SK-N-MC (cell line): Measurements from ENCODE around the gene CFAP299.
"Not testable (repeated sequence)": the region's sequence is repeated elsewhere in the genome, so short reads cannot be mapped to it uniquely, and the experiment has no call there.

Experiments
- DNase-seq: peaks from one replicate; pipeline ENCODE4 v3.0.0-alpha.2; 2011; ENCODE audit warnings: low read depth, low spot score
- H3K27ac ChIP-seq: fragments of 200-600 bp; sonication (generic); 2 replicates; pipeline ENCODE4 v1.5.1; 2016; ENCODE audit warnings: mixed run types
- H3K36me3 ChIP-seq: fragments of 200-600 bp; sonication (generic); 2 replicates; pipeline ENCODE4 v1.6.1; 2017; ENCODE audit warnings: antibody characterized with exemption, low read length, mixed read lengths; ENCODE audit not compliant: insufficient read depth
- H3K4me3 ChIP-seq: fragments of 200-600 bp; sonication (generic); 2 replicates; pipeline ENCODE4 v1.5.1; 2016
- H3K9ac ChIP-seq: fragments of 200-600 bp; sonication (generic); 2 replicates; pipeline ENCODE4 v1.8.0; 2017; ENCODE audit warnings: mixed run types, mixed read lengths; ENCODE audit not compliant: insufficient read length
- H3K9me3 ChIP-seq: fragments of 200-600 bp; sonication (generic); 2 replicates; pipeline ENCODE4 v1.6.1; 2017; ENCODE audit warnings: low read depth, mild to moderate bottlenecking, antibody characterized with exemption, low read length, moderate library complexity, mixed read lengths
- EZH2 ChIP-seq: fragments of 200-600 bp; sonication (generic); IDR thresholded peaks from one replicate; pipeline ENCODE4 v1.6.1; 2017; ENCODE audit warnings: antibody characterized with exemption
- FOXP2 ChIP-seq: optimal IDR thresholded peaks from 2 replicates; pipeline ENCODE3; 2011; ENCODE audit warnings: mild to moderate bottlenecking, moderate library complexity; ENCODE audit not compliant: insufficient read depth; ENCODE audit errors: extremely low read length, control extremely low read depth
- POLR2AphosphoS5 ChIP-seq: IDR thresholded peaks from 2 replicates; pipeline ENCODE4 v1.6.1; 2012; ENCODE audit warnings: mild to moderate bottlenecking, low read depth, low read length, borderline replicate concordance

CFAP299 gene

GRCh38 chr4:80420638-80421037 is 85.1 kb downstream of the CFAP299 start:
- DNase-seq: no peak
- no peak overlapping the region for H3K27ac ChIP-seq
- no peak for TF ChIP-seq POLR2AphosphoS5
- H3K36me3 ChIP-seq: no peaks in the 10 kb centered on the region
- no peaks in the 10 kb centered on the region for H3K9me3 ChIP-seq
- H3K9ac ChIP-seq: no peak overlapping the region
- no peak overlapping the region for H3K4me3 ChIP-seq

- TF ChIP-seq POLR2AphosphoS5: no peak
- TF ChIP-seq EZH2: no peak
- TF ChIP-seq FOXP2: no peak
- no peak for DNase-seq
- no peaks in the 10 kb centered on the region for H3K36me3 ChIP-seq
- no peak overlapping the region for H3K9ac ChIP-seq
- H3K4me3 ChIP-seq: no peak overlapping the region
- H3K9me3 ChIP-seq: no peaks in the 10 kb centered on the region
- no peak overlapping the region for H3K27ac ChIP-seq
Measured at GRCh38 chr4:80422727-80423404, 87.3 kb downstream of the CFAP299 start.

- H3K9ac ChIP-seq: no peak overlapping the region
- H3K27ac ChIP-seq: no peak overlapping the region
- H3K36me3 ChIP-seq: no peaks in the 10 kb centered on the region
- no peak overlapping the region for H3K4me3 ChIP-seq
- no peak for TF ChIP-seq EZH2
- no peak for TF ChIP-seq FOXP2
- no peak for TF ChIP-seq POLR2AphosphoS5
- no peaks in the 10 kb centered on the region for H3K9me3 ChIP-seq
- DNase-seq: no peak
Measured at GRCh38 chr4:80423553-80424224, 88.2 kb downstream of the CFAP299 start.

GRCh38 chr4:80424225-80424581 is 88.7 kb downstream of the CFAP299 start:
- TF ChIP-seq FOXP2: no peak
- no peak for DNase-seq
- Histone ChIP-seq H3K27ac (no peak overlapping the region), H3K9me3 (no peaks in the 10 kb centered on the region), H3K36me3 (no peaks in the 10 kb centered on the region), H3K4me3 (no peak overlapping the region), H3K9ac (no peak overlapping the region)

- H3K9me3 ChIP-seq: no peaks in the 10 kb centered on the region
- no peak for DNase-seq
- no peak overlapping the region for H3K4me3 ChIP-seq
- H3K36me3 ChIP-seq: no peaks in the 10 kb centered on the region
- TF ChIP-seq FOXP2 (no peak), POLR2AphosphoS5 (no peak), EZH2 (no peak)
- no peak overlapping the region for H3K27ac ChIP-seq
- H3K9ac ChIP-seq: no peak overlapping the region
Measured at GRCh38 chr4:80425124-80426100, 89.9 kb downstream of the CFAP299 start.

GRCh38 chr4:80431203-80431965 is 95.9 kb downstream of the CFAP299 start:
- DNase-seq: no peak
- no peak overlapping the region for H3K27ac ChIP-seq
- H3K4me3 ChIP-seq: no peak overlapping the region
- H3K9ac ChIP-seq: no peak overlapping the region
- H3K9me3 ChIP-seq: no peaks in the 10 kb centered on the region
- TF ChIP-seq POLR2AphosphoS5 (no peak), EZH2 (no peak), FOXP2 (no peak)
- no peaks in the 10 kb centered on the region for H3K36me3 ChIP-seq

GRCh38 chr4:80434238-80434637 is 98.7 kb downstream of the CFAP299 start:
- H3K9me3 ChIP-seq: no peaks in the 10 kb centered on the region
- no peaks in the 10 kb centered on the region for H3K36me3 ChIP-seq
- TF ChIP-seq FOXP2: no peak
- no peak for TF ChIP-seq POLR2AphosphoS5
- TF ChIP-seq EZH2: no peak
- H3K4me3 ChIP-seq: no peak overlapping the region
- DNase-seq: no peak
- H3K9ac ChIP-seq: no peak overlapping the region
- H3K27ac ChIP-seq: no peak overlapping the region

- Histone ChIP-seq H3K36me3 (no peaks in the 10 kb centered on the region), H3K4me3 (no peak overlapping the region), H3K9me3 (no peaks in the 10 kb centered on the region), H3K9ac (no peak overlapping the region), H3K27ac (no peak overlapping the region)
- TF ChIP-seq POLR2AphosphoS5 (no peak), EZH2 (no peak), FOXP2 (no peak)
- DNase-seq: no peak
Measured at GRCh38 chr4:80438016-80438415, 102.5 kb downstream of the CFAP299 start.

- not testable (repeated sequence) for H3K4me3 ChIP-seq, H3K27ac ChIP-seq, H3K9me3 ChIP-seq, H3K9ac ChIP-seq, H3K36me3 ChIP-seq, DNase-seq
Measured at GRCh38 chr4:80439294-80440061, 103.9 kb downstream of the CFAP299 start.
